HG03064 (cell line): ENCODE measurements around the gene KRTAP5-2.

Experiments used
- ATAC-seq: cut with Tn5 transposase; IDR thresholded peaks from one replicate; pipeline ENCODE4 v1.9.1; 2021; ENCODE audit warnings: low read depth; ENCODE audit not compliant: unreplicated experiment

Gene KRTAP5-2

DNA sequence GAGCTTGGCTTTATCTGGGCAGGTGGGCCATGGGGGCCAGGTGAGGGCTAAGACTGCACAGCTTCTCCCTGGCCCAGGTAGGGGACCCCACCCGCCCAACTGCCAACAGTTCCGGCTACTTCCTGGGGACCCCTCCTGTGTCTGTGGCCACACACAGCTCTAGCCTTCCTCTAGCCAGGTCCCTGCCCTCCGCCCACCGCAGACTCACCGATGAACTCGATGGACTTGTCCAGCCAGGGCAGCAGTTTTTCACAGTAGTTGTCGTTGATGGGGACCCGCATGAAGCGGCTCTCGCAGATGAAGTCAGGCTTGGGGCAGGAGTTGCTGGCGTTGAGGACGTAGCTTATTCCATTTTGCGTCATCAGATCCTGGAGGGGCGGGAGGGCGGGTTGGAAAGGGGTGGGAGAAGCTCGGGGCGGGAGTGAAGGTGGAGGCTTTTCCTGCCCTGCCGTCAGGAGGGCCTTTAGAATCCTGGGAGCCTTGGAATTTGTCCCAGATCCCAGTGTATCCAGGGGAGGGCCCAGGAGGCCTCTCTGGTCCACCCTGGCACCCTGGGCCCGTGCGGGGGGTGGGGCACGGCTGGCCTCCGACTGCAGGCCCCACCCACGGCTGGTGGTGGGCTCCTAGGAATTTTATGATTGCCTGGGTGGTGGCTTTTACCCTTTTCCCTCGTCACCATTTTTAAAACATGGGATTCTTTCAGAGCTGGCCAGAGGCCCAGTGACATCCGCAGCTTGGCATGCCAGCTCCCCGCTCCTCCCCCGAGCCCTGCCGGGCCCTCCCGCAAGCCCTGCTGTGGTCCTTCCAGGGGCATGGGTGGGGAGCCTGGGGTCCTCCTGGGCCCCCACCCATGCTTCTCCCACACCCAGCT lies 40.0 kb downstream of the KRTAP5-2 start:
- ATAC-seq, result no peak

DNA sequence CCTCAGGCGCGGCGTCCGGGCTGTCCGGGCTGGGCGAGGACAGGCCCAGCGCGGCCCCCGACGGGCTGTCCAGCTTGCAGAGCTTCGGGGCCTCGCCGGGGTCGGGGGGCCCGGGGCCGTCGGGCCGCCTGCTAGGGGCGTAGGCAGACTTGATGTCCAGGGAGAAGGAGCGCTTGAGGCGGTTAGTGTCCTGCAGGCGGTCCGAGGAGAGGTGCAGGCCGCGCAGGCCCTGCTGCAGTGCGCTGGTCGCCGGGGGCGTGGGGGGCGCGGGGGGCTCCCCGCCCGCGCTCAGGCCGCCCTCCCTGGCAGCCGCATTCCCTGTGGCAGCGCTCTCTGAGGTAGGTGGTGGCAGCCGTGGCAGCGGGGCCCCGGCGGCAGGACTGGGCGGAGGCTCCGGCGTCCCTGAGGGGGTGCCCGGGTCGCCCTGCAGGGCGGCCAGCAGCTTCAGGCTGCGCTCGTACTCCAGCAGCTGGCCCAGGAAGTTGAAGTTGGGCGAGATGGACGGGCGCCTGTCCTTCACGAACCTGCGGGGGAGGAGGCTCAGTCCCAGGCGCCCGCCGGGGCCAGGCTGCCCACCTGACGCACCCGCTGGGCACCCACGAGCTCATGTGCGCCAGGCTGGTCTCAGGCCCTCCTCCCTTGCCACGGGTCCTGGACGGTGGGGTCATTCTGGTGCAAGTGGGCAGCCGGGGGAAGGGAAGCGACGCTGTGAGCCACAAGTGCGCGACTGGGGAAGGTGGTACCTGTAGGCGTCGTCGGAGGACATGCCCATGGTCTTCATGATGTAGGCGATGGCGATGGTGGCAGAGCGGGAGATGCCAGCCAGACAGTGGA lies 40.8 kb downstream of the KRTAP5-2 start:
- ATAC-seq, result no peak

DNA sequence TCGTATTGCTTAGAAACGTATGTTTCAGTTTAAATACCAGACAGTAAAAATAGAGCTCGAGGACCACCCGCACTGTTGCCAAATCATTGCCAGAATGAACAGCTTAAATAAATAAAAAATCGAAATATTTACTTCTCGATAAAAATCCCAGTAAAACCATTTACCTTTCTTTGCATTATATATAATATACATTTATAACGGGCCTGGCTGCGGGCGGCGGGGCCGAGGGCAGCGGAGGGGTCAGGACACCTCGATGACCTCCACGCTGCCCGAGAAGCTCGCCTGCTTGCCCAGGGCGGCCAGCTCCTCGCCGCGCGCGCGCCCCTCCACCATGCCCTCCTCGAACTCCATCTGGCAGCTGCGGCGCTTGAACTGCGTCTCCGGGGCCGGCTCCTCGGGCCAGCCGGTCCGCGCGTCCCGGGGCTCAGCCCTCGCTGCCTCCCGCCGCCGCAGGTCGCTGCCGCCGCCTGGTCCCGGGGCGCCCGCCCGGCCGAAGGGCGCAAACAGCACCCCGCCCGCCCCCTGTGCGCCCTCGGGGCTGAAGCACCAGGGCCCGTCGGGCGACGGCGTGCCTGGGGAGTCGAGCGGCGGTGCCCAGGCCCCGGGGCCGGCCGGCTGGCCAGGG lies 41.7 kb downstream of the KRTAP5-2 start:
- ATAC-seq, result no peak

DNA sequence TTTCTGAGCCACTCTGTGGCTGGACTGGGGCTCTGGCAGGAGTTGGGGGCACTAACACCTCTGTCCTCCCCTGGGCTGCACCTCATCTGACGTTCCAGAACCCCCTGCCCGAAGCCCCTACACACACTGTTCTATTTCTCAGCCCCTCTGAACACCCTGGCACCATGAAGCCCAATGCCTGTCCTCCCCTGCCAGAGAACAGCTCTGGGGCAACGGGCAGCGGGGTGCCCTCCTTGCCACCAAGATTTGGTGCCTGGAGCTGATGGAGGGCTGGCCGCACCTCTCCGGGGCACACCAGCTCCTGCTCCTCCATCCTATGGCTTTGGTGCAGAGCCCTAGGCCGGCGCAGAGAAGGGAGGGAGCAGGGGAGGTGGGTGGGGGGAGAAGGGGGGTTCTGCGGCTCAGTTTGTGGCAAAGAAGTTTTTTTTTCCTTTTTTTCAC lies 42.4 kb downstream of the KRTAP5-2 start:
- no peak for ATAC-seq

DNA sequence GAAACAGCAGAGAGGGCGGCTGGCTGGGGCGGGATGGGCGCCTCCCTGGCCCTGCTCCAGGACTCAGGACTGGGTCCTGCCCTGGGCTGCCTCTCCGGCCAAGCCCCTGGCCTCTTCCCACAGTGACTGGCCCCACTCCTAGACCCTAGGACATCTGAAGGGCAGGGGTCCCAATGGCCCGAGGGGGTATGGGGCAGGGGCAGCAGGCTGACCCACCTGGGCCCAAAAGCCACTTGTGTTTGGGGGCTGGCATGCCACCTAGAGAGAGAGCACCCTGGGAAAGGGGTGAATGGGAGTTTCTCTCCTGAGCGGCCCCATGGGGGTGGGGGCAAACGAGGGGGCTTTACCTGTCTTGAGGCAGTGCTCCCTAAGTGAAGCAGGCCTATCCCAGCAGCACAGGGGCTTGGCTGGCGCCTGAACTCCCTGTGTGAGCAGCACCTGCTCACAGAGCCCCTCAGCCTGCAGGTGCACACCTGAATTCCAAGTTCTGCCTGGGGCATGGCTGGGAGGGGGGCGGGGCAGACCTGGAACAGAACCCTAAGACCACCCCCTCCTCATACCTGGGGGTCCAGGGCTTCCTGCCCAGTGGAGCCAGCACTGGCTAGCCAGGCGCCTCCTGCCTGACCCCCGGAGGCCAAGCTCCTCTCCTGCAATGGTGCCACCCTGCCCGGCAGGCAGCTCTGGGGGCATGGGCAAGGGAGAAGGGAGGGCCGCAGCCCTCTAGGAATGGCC lies 42.9 kb downstream of the KRTAP5-2 start:
- no peak for ATAC-seq

DNA sequence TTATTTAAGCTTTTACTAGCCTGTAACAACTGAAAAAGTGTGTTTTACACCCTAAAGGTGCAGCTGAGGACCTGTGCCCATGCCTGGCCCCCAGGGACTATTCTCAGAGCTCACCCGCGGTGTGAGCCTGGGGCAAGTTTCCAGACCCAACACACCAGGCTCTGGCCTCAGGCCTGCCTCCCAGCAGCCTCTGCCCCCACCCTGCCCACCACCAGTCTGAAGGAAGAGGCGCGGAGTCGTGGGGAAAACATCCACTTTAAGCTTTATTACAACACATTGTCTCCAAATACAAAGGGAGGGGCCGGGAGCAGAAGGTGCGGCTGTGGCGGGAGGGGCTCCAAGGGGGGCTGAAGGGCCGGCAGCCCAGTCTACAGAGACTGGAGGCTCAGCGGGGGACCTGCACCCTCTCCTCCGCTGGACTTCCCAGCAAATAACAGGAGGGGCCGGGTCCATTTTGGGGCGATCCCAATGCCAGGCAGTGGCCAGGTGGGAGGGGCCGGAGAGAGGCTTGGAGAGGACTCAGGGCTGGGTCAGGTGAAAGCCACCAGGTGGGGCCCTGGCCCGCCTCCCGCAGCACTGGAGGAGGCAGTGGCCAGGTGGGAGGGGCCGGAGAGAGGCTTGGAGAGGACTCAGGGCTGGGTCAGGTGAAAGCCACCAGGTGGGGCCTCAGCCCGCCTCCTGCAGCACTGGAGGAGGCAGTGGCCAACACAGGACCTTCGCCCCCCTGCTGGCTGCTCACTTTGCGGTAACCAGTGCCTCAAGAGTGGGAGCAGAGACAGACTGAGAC lies 44.1 kb downstream of the KRTAP5-2 start:
- no peak for ATAC-seq

DNA sequence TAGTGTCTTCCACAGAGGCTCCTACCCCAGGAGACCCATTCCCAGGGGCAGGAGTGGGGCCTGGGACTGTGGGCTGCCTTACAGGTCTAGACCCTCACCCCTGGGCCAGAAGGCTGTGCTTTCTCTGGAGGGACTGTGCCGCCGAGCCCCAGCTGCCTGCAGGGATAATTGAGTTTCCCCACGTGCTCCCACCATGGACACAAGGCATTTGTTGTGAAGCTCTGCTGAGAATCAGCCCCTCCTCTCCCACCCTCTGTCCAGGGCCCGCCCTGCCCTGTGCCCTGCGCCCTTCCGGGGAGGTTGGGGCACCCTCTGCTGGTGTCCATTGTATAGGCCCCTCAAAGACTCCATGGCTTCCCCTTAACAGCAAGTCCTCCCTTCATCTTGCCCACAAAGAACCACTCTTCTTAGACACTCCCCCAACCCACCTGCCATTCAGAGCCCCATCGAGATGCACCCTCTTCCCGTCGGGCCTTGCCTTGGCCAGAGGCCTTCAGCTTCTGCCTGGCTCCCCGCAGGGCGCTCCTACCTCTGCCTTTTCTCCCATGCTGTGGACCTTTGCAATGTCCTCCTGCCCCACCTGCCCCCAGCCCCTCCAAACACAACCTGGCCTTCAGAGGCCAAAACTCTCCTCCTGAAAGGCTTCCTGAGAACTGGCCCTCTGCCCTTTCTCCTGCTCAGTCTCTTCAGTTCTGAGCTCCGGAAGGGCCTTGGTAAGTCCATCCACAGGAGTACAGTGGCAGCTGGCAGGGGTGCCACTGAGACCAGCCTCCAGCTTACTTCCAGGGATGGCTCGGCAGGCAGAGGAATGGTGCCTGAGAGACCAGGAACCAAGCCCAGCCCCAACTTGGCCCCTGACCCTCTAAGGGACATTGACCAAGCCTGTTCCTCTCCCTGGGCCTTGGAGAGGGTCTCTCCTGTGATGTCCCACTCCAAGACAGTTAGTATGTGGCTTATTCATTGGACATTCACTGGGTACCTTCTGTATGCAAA lies 48.5 kb downstream of the KRTAP5-2 start:
- ATAC-seq, result no peak

DNA sequence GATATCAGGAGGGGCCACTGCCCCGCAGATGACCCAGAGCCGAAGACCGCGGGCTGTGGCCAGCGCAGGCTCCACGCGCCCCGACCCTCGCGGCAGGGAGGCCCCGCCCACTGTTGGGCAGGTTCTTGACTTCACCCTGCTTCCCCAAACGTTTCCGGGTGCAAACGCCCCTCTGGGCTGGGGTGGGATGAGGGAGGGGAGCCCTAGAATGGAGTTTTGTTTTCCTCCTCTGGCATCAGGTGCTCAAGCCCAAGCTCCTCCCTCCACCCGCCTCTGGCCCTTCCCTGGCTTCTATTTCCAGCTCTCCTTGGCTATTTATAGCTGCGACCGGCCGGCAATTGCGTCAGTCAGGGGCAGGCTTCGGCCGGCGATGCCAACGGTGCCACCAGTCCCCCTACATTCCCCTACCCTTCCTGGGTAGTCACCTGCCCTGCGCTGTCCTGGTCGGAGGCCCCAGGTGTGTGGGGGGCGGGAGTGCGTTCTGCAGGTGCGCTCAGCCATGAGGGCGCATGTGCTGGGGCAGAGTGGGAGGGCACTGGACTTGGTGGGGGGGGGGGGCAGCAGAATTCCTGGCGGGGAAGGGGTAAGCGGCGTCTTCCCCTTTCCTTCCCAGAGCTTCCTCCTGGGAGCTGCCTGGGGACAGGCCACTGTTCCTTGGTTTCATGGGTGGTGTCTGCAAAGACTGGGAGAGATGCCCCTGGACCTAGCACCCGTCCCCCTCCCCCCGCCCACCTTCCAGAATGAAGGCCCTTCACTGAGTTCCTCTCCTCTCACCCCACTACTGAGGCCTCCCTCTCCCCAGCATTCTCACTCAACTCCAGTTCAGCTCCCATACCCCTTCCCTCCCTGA lies 49.6 kb downstream of the KRTAP5-2 start:
- no peak for ATAC-seq

DNA sequence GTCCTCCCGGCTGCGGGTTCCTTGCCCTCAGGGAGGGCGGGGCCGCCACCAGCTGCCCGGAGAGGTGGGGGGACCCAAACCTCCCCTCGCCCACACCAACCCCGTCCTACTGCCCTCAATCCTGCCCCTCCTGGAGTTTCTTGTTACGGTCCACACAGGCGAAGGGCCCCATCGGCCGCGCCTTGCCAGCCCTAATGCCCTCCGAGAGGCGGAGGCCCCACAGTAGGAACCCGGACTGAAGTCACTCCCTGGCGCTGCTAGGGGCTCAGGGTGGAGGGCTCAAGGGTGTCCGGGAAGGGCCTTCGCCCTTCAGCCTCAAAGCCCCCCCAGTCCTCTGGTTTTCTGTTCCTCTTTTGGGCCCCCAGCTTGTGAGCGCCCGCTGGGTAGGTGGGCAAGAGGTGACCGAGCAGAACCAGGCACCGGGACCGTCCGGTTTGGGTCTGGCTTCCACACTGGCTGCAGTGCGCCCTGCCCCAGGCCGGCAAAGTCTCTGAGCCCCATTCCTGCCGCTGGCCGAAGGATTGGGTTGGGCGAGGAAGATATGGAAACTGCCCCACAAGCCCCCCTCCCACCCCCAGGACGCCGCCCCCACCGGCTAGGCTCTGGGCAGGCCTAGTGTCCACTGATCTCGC lies 50.5 kb downstream of the KRTAP5-2 start:
- no peak for ATAC-seq
